H1 (cell line): Measurements from ENCODE around the gene ALOX5. TPM values are rescaled to one million over a fixed set of nuclear protein-coding genes. Genes with fewer than 3 reads are reported as not detected.

ENCODE experiments used
- BCL11A ChIP-seq, 2 experiments: IDR thresholded peaks; one replicate each; pipeline ENCODE4 v1.6.1; 2011; ENCODE audit warnings: low read depth in 2 of 2, low read length in 2 of 2, mild to moderate bottlenecking in 2 of 2
- CHD1 ChIP-seq: IDR thresholded peaks from 2 replicates; pipeline ENCODE4 v1.6.1; 2012; ENCODE audit warnings: low read depth, low read length, improper control_type of control experiment
- EP300 ChIP-seq, 2 experiments: IDR thresholded peaks; 1 replicate in 1 of 2; 2 replicates in 1 of 2; pipeline ENCODE4 v1.6.1; 2011 to 2012; ENCODE audit warnings: low read depth in 2 of 2, low read length in 2 of 2, mild to moderate bottlenecking in 2 of 2, borderline replicate concordance in 1 of 2, inconsistent platforms in 1 of 2, moderate library complexity in 1 of 2
- GTF2F1 ChIP-seq: IDR thresholded peaks from 2 replicates; pipeline ENCODE4 v1.6.1; 2012; ENCODE audit warnings: low read depth, low read length, improper control_type of control experiment, borderline replicate concordance
- POLR2A ChIP-seq, 2 experiments: IDR thresholded peaks; 1 replicate in 1 of 2; 2 replicates in 1 of 2; pipeline ENCODE4 v1.6.1; 2011; ENCODE audit warnings: low read depth in 2 of 2, low read length in 2 of 2, mild to moderate bottlenecking in 2 of 2; ENCODE audit errors: control extremely low read depth in 1 of 2
- POLR2AphosphoS5 ChIP-seq: IDR thresholded peaks from 2 replicates; pipeline ENCODE4 v1.6.1; 2011; ENCODE audit warnings: low read depth, low read length
- polyA plus RNA-seq, 7 experiments: library from polyadenylated mRNA; depleted of rRNA in 3 of 7; stranded (reverse) in 5 of 7; unstranded in 2 of 7; fragments of >200 nt in 5 of 7; fragments of 200-250 nt in 2 of 7; gene quantifications; 1 replicate in 5 of 7; 2 replicates in 1 of 7; 4 replicates in 1 of 7; pipeline versions ENCODE4 v1.2.1 to v1.2.3, GENCODE V29; 2011 to 2013; ENCODE audit warnings: missing spikeins in 2 of 7, mixed read lengths in 2 of 7
- total RNA-seq: library from RNA; stranded (reverse); fragmentation: NEBNext Ultra II Directional; extraction: Animal tissue kit (Norgen Biotek cat#: 25700); gene quantifications from 2 replicates; pipeline ENCODE4 v1.2.1, GENCODE V29; 2021
- TF ChIP-seq, protein P1 (sequence below), 3 experiments: IDR thresholded peaks; 1 replicate in 2 of 3; 2 replicates in 1 of 3; pipeline versions ENCODE4 v1.5.1 to v1.6.1; 2011; ENCODE audit warnings: low read length in 3 of 3, mild to moderate bottlenecking in 3 of 3, inconsistent platforms in 2 of 3, low read depth in 1 of 3, moderate library complexity in 1 of 3; ENCODE audit not compliant: insufficient read depth in 1 of 3; ENCODE audit errors: control extremely low read depth in 1 of 3

The ALOX5 gene
- total and polyA plus RNA-seq, 2 of the 8 experiments (the other 6 are each of a cell fraction or from before 2014, with no cell fraction given) = 1.6 to 3.8 TPM

DNA sequence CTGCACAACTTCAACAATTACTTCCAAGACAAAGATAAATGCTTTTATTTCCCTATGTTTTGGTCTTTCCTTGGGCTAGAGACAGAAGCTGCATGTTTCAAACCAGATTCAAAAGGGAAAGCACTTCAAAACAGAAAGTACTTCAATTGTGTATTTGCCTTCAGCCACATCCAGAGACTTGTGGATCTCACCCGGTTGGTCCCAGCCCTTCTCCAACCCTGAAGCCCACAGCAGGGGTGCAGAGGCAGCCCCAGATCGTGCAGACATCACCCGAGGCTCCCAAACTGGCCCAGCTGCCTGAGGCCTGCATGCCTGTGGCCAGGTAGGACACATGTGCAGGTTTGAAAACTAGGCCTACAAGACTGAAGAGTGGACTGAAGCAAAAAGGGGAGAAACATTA is 80.8 kb downstream of the ALOX5 start (continued):
- TF ChIP-seq, protein P1, sequence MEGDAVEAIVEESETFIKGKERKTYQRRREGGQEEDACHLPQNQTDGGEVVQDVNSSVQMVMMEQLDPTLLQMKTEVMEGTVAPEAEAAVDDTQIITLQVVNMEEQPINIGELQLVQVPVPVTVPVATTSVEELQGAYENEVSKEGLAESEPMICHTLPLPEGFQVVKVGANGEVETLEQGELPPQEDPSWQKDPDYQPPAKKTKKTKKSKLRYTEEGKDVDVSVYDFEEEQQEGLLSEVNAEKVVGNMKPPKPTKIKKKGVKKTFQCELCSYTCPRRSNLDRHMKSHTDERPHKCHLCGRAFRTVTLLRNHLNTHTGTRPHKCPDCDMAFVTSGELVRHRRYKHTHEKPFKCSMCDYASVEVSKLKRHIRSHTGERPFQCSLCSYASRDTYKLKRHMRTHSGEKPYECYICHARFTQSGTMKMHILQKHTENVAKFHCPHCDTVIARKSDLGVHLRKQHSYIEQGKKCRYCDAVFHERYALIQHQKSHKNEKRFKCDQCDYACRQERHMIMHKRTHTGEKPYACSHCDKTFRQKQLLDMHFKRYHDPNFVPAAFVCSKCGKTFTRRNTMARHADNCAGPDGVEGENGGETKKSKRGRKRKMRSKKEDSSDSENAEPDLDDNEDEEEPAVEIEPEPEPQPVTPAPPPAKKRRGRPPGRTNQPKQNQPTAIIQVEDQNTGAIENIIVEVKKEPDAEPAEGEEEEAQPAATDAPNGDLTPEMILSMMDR (IDR thresholded peaks at IDR 0.05; ENCODE audit: control extremely low read depth in 1 of 3, insufficient read depth in 1 of 3, low read depth in 1 of 3, low read length in 3 of 3) = no peak
- no peak for TF ChIP-seq POLR2AphosphoS5
- no peak for TF ChIP-seq CHD1
- TF ChIP-seq EP300 (IDR thresholded peaks at IDR 0.05; ENCODE audit: borderline replicate concordance in 1 of 2, low read depth in 2 of 2, low read length in 2 of 2) = no peak
- no peak for TF ChIP-seq POLR2A (IDR thresholded peaks at IDR 0.05; ENCODE audit: control extremely low read depth in 1 of 2, low read depth in 2 of 2, low read length in 2 of 2)
- TF ChIP-seq BCL11A (IDR thresholded peaks at IDR 0.05; ENCODE audit: low read depth in 2 of 2, low read length in 2 of 2) = no peak
- TF ChIP-seq GTF2F1 = no peak
